Measurements from ENCODE around the gene OPN1SW.

OPN1SW gene

DNA sequence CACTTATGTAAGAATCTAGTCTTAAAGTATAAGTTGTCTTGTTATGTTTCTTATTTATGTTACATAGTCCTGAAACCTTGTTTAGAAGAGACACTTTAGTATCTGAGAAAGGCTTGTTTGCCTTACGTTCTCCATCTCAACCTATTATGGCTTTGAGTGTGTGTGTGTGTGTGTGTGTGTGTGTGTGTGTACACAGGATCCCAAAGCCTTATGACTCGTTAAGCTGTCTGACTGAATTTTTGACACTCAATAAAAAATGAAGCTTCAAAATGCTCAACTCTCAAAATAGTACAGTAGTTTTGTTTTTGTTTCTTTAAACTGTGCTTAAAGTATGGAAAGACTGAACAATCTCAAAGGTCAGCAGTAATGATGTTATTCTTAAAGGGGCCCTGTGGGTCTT is 18.4 kb downstream of the OPN1SW start:
- TF ChIP-seq, protein P1, sequence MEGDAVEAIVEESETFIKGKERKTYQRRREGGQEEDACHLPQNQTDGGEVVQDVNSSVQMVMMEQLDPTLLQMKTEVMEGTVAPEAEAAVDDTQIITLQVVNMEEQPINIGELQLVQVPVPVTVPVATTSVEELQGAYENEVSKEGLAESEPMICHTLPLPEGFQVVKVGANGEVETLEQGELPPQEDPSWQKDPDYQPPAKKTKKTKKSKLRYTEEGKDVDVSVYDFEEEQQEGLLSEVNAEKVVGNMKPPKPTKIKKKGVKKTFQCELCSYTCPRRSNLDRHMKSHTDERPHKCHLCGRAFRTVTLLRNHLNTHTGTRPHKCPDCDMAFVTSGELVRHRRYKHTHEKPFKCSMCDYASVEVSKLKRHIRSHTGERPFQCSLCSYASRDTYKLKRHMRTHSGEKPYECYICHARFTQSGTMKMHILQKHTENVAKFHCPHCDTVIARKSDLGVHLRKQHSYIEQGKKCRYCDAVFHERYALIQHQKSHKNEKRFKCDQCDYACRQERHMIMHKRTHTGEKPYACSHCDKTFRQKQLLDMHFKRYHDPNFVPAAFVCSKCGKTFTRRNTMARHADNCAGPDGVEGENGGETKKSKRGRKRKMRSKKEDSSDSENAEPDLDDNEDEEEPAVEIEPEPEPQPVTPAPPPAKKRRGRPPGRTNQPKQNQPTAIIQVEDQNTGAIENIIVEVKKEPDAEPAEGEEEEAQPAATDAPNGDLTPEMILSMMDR (IDR thresholded peaks at IDR 0.05; ENCODE audit: extremely low read depth, insufficient read depth, missing control alignments) = no peak
- in situ Hi-C loops (cut with MboI; ENCODE audit: low pct_unique_long_range_greater_than_20kb, low sequenced_read_pairs, unreplicated experiment) = no loop called here
- DNase-seq (ENCODE audit: low spot score) = no peak

GRCh38 chr7:128755819-128756476 is 19.6 kb downstream of the OPN1SW start:
- in situ Hi-C loops (cut with MboI; ENCODE audit: low pct_unique_long_range_greater_than_20kb, low sequenced_read_pairs, unreplicated experiment) = no loop called here
- TF ChIP-seq, protein P1 (IDR thresholded peaks at IDR 0.05; ENCODE audit: extremely low read depth, insufficient read depth, missing control alignments) = no peak
- no peak for DNase-seq (ENCODE audit: low spot score)

GRCh38 chr7:128755075-128755818 is 20.3 kb downstream of the OPN1SW start:
- no peak for DNase-seq (ENCODE audit: low spot score)
- TF ChIP-seq, protein P1 (IDR thresholded peaks at IDR 0.05; ENCODE audit: extremely low read depth, insufficient read depth, missing control alignments) = no peak
- in situ Hi-C loops (cut with MboI; ENCODE audit: low pct_unique_long_range_greater_than_20kb, low sequenced_read_pairs, unreplicated experiment) = no loop called here

DNA sequence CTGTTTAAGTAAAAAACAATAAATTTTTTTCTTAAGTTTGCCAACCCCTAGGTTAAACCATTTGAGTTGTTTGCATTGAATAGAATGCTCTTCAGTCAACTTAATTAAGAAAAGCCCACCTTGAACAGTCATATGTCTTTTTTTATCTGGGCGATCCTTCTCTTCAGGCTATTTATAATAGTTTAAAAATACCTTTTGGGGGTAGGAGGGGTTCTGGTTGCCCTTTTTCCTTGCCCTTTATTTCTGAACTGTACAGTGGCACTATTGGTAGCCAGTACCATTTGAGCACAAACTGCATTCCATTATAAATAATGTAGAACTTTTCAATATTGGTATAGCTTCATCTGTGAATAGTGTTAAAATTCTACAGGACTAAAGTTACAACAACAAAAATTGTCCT is 23.3 kb downstream of the OPN1SW start:
- no peak for DNase-seq (ENCODE audit: low spot score)
- TF ChIP-seq, protein P1 (IDR thresholded peaks at IDR 0.05; ENCODE audit: extremely low read depth, insufficient read depth, missing control alignments) = no peak
- in situ Hi-C loops (cut with MboI; ENCODE audit: low pct_unique_long_range_greater_than_20kb, low sequenced_read_pairs, unreplicated experiment) = no loop called here

DNA sequence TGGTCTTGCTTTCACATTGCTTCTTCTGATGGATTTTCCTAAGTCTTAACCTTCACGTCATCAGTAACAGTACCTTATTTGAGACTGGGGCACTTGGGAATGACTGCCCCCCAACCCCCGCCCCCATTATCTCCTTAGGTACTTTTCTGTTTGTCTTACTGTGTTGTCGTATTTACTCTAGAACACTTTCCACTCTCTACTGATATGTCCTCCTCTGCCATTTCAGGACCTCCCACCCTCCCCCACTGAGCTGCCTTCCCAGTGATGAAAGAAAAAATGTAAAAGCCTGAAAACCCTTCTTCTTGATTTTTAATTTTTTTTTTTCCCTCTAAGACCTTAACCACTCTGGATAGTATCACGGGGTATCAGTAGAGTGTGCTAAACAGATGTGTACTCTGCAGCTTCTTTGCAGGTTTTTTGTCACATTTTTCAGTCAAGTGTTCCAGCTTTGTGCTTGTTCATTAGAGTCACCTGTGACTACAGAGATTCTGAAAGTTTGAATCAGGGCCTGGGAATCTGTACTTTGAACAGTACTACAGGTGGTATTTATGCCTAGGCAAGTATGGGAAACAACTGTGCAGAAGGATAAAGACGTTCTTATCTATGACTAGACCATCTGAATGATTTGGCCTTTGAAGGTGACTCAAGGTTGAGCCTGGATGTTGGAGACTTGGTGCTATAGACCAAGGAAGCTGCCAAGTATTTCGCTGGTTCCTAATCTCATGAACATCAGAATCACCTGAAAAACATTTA is 28.1 kb downstream of the OPN1SW start:
- in situ Hi-C loops (cut with MboI; ENCODE audit: low pct_unique_long_range_greater_than_20kb, low sequenced_read_pairs, unreplicated experiment) = no loop called here
- TF ChIP-seq, protein P1 (IDR thresholded peaks at IDR 0.05; ENCODE audit: extremely low read depth, insufficient read depth, missing control alignments) = no peak
- no peak for DNase-seq (ENCODE audit: low spot score)

DNA sequence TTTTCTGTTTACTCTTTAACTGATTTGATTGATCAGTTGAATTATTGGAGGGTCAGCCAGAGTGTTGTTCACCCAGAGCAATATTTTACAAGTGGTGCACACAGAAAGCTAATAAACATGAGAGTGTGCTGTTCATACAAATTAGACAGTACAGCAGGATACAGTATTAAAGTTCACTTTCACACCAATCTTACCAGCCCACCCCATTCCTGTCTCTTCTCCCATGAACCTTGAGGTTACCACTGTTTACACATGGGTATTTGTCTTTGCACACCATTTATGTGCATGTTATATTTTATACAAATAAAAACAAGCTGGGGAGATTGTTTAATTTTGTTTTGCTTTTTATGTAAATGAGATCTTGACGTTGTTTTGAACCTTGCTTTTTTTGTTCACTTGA is 29.9 kb downstream of the OPN1SW start:
- DNase-seq (ENCODE audit: low spot score) = no peak
- TF ChIP-seq, protein P1 (IDR thresholded peaks at IDR 0.05; ENCODE audit: extremely low read depth, insufficient read depth, missing control alignments) = no peak
- in situ Hi-C loops (cut with MboI; ENCODE audit: low pct_unique_long_range_greater_than_20kb, low sequenced_read_pairs, unreplicated experiment) = no loop called here

Data from GM13977 (cell line).